ENCODE measurements around the gene CDT1.

The CDT1 gene

DNA sequence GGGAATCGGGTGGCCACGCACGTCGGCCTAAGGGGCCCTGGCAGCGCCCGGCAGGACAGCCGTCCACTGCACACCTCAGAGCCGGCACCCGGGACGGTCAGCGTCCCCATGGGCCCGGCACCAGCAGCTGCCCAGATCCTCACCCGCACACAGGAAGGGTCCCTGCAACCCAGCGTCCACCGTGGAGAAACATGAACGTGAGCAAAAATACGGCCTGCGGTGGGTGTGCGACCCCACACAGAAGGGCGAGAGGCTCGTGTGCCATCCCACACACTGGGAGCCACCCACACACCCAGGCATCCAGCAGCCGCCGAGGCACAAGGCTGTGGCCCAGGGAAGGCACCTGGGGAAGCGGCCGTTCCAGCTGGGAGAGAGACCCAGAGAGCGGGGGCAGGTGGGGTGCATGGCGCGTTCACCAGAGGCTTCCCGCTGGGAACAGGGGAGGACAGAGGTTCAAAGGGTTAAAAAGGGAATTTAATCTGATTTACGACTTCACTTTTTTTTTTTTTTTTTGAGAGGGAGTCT, 25.0 kb upstream of the CDT1 start:
- DNase-seq (ENCODE audit: low spot score): no peak
- in situ Hi-C loops (cut with MboI; ENCODE audit: low sequenced_read_pairs, unreplicated experiment): no loop called here
- TF ChIP-seq CTCF (IDR thresholded peaks at IDR 0.05; ENCODE audit: borderline replicate concordance, control extremely low read depth, extremely low read depth, insufficient read depth, missing control alignments): no peak

- in situ Hi-C loops (cut with MboI; ENCODE audit: low sequenced_read_pairs, unreplicated experiment): no loop called here
- DNase-seq (ENCODE audit: low spot score): no peak
These were observed 24.0 kb upstream of the CDT1 start for GRCh38 chr16:88779406-88780141.

DNA sequence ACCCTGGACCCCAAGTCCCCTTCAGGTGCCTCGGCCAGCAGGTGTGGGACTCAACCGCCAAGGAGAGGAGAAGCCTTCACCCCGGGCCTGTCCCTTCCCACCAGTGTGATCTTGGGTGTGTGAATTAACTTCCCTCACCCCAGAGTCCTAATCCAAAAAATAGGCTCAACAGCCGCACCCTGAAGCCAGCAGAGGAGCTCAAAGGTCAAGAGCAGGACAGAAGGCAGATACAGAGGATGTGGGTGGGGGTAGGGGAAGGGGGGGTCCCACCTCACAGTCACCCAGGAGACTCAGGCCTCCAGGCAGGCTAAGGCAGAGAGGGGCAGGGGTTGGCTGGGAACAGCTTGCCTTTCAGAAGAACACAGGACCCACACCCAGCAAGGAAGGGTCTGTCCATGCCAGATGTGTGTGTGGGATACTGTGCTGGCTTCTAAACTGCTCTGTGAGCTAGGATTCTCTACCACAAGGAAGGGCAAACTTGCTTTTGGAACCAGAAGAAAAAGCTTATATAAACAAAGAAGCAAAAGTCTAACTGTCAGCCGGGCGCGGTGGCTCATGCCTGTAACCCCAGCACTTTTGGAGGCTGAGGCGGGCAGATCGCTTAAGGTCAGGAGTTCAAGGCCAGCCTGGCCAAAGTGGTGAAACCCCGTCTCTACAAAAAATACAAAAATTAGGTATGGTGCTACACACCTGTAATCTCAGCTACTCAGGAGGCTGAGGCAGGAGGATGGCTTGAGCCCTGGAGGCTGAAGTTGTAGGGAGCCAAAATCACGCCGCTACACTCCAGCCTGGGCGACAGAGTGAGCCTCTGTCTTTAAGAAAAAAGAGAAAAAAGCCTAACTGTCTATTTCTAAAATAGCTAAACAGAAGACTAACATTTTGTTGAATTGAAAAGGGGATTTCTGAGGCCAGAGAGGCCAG, 23.2 kb upstream of the CDT1 start:
- TF ChIP-seq CTCF (IDR thresholded peaks at IDR 0.05; ENCODE audit: borderline replicate concordance, control extremely low read depth, extremely low read depth, insufficient read depth, missing control alignments): no peak
- no peak for DNase-seq (ENCODE audit: low spot score)
- in situ Hi-C loops (cut with MboI; ENCODE audit: low sequenced_read_pairs, unreplicated experiment): no loop called here

More at GRCh38 chr16:88779406-88780141, 24.0 kb upstream of the CDT1 start:
- no peak for TF ChIP-seq CTCF (IDR thresholded peaks at IDR 0.05; ENCODE audit: borderline replicate concordance, control extremely low read depth, extremely low read depth, insufficient read depth, missing control alignments)

DNA sequence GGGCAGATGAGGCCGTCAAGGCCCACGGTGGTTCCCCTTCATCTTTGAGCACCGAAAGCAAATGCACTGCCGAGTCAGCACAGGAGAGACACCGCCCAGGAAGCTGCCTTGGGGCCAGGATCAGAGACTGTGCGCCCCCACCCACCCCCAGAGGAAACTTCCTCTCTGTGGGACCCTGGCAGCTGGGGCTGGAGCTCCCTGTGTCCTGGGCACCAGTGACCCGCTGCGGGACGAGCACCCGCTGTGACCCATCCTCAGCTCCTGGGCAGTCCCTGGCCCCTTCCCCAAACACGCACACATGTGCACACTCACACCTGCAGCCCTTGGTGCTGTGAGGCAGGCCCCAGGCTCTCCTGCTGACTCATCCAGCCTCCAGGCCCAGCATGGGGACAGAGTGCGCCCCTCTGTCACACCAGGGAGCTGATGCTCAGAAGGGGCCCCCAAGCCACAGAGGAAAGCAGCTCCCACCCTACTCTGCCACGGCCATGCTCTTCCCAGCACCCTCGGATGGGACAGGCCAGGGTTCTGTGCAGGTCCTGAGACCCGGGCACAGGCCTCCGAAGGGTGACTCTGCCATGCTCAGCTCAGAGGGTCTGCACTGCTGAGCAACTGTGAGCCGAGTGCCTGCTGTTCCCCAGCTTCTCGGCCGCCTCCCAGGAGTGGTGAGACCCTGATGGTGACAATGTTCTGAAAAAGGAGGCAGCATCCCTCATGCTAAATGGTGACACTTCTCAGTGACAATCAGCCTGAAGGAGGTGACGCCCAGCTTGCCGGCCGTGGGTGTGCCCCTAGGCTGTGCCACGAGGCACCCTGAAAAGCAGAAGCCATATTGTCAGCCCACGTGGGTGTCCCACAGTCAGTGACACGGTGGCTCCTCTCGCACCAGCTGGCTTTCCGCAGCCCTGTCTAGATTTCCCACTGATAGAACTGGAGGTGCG, 22.2 kb upstream of the CDT1 start:
- peak; percentile 85 for DNase-seq (ENCODE audit: low spot score)
- in situ Hi-C loops (cut with MboI; ENCODE audit: low sequenced_read_pairs, unreplicated experiment): no loop called here
- TF ChIP-seq CTCF (IDR thresholded peaks at IDR 0.05; ENCODE audit: borderline replicate concordance, control extremely low read depth, extremely low read depth, insufficient read depth, missing control alignments): no peak

DNA sequence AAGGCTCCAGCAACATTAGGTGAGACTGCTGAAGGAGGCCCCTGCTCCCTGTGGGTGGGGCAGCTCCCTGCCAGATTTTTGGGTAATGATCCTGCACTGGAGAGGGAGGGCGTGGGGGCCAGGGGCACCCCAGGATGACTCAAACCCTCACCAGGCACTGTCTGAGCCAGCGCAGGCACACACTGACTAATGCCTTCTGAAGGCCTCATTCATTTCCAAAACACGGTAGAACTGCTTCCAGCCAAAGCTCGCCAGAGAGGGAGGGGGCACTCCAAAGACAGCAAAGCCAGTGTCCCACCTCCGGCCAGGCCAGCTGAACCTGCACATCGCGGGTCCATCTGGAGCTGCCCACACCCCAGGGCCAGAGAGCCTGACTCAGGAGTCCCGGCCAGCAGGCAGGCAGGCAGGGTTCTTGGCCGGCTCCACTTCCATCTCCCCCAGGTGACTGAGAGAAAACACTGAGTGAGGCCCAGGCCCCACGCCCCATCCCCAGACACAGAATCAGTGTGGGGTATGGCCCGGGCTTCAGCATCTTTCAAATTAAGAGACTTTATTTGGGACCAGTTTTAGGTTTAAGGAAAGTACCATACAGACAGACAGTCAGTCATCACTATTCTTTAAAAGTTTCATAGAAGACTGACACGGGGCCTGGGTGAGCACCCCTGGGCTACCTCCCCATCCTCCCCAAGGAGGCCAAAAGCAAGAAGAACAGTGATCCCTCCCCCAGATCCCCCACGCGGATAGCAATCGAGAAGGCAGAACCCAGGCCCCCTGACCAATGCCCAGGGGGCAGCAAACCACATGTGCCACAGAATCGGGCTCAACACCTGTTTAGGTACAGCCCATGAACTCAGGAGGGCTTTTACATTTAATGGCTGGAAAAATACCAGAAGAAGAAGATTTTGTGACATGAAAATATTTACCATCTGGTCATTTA, 20.9 kb upstream of the CDT1 start:
- no peak for TF ChIP-seq CTCF (IDR thresholded peaks at IDR 0.05; ENCODE audit: borderline replicate concordance, control extremely low read depth, extremely low read depth, insufficient read depth, missing control alignments)
- DNase-seq (ENCODE audit: low spot score): no peak
- in situ Hi-C loops (cut with MboI; ENCODE audit: low sequenced_read_pairs, unreplicated experiment): no loop called here

Measured in GM13976 (cell line).